Mesenchymal stem cell (in vitro differentiated cells and primary cell): ENCODE data around the gene EPG5.

Experiments
- DNase-seq: peaks from one replicate; pipeline ENCODE4 v3.0.0-alpha.2; 2013
- H2AFZ ChIP-seq: one replicate; pipeline ENCODE4 v1.6.1; 2013; ENCODE audit warnings: low read depth, mild to moderate bottlenecking, control low read depth, inconsistent platforms, low read length, moderate library complexity
- H2AK5ac ChIP-seq: 2 replicates; pipeline ENCODE4 v1.6.1; 2013; ENCODE audit warnings: low read length, moderate library complexity, mild to moderate bottlenecking, inconsistent platforms; ENCODE audit not compliant: severe bottlenecking
- H2BK120ac ChIP-seq: one replicate; pipeline ENCODE4 v1.6.1; 2013; ENCODE audit warnings: low read depth, mild to moderate bottlenecking, inconsistent platforms, low read length, moderate library complexity
- H2BK12ac ChIP-seq, 2 experiments: one replicate each; pipeline ENCODE4 v1.6.1; 2013; ENCODE audit warnings: inconsistent platforms in 2 of 2, low read length in 2 of 2, mild to moderate bottlenecking in 2 of 2, moderate library complexity in 2 of 2, control low read depth in 1 of 2
- H2BK15ac ChIP-seq: one replicate; pipeline ENCODE4 v1.6.1; 2013; ENCODE audit warnings: mild to moderate bottlenecking, low read depth, inconsistent platforms; ENCODE audit not compliant: poor library complexity, severe bottlenecking
- H2BK5ac ChIP-seq: 2 replicates; pipeline ENCODE4 v1.6.1; 2013; ENCODE audit warnings: low read depth, mild to moderate bottlenecking, low read length, control low read depth, inconsistent platforms; ENCODE audit not compliant: poor library complexity, severe bottlenecking
- H3K14ac ChIP-seq, 2 experiments: one replicate each; pipeline ENCODE4 v1.6.1; 2013; ENCODE audit warnings: inconsistent platforms in 2 of 2, low read length in 2 of 2, control low read depth in 1 of 2, mild to moderate bottlenecking in 1 of 2, moderate library complexity in 1 of 2
- H3K18ac ChIP-seq, 2 experiments: one replicate each; pipeline ENCODE4 v1.6.1; 2013; ENCODE audit warnings: inconsistent platforms in 2 of 2, low read length in 2 of 2, control low read depth in 1 of 2, low read depth in 1 of 2, mild to moderate bottlenecking in 1 of 2
- H3K23ac ChIP-seq, 2 experiments: one replicate each; pipeline ENCODE4 v1.6.1; 2013; ENCODE audit warnings: inconsistent platforms in 2 of 2, low read length in 2 of 2, mild to moderate bottlenecking in 2 of 2, moderate library complexity in 2 of 2, control low read depth in 1 of 2
- H3K27ac ChIP-seq: 2 replicates; pipeline ENCODE4 v1.5.1; 2013; ENCODE audit warnings: mild to moderate bottlenecking, moderate library complexity, low read length, control low read depth, inconsistent platforms; ENCODE audit not compliant: poor library complexity, severe bottlenecking
- H3K27me3 ChIP-seq, 2 experiments: 2 replicates each; pipeline versions ENCODE4 v1.6.1 to v1.7.0; 2013; ENCODE audit warnings: low read length in 2 of 2, mild to moderate bottlenecking in 2 of 2, moderate library complexity in 2 of 2, control low read depth in 1 of 2, inconsistent platforms in 1 of 2; ENCODE audit not compliant: control insufficient read depth in 1 of 2, insufficient read depth in 1 of 2
- H3K36me3 ChIP-seq, 2 experiments: 2 replicates each; pipeline versions ENCODE4 v1.6.1 to v1.7.0; 2013; ENCODE audit warnings: low read length in 2 of 2, control low read depth in 1 of 2, inconsistent platforms in 1 of 2, low read depth in 1 of 2, mild to moderate bottlenecking in 1 of 2; ENCODE audit not compliant: insufficient read depth in 2 of 2, control insufficient read depth in 1 of 2
- H3K4ac ChIP-seq, 2 experiments: one replicate each; pipeline ENCODE4 v1.6.1; 2013; ENCODE audit warnings: inconsistent platforms in 2 of 2, low read length in 2 of 2, mild to moderate bottlenecking in 2 of 2, moderate library complexity in 2 of 2, control low read depth in 1 of 2, low read depth in 1 of 2
- H3K4me1 ChIP-seq: 2 replicates; pipeline ENCODE4 v1.6.1; 2013; ENCODE audit warnings: low read depth, low read length, control low read depth; ENCODE audit not compliant: control insufficient read depth, insufficient read depth
- H3K4me2 ChIP-seq: 2 replicates; pipeline ENCODE4 v1.6.1; 2013; ENCODE audit warnings: low read length, mild to moderate bottlenecking, inconsistent platforms; ENCODE audit not compliant: poor library complexity, severe bottlenecking
- H3K4me3 ChIP-seq, 2 experiments: 2 replicates each; pipeline versions ENCODE4 v1.5.1 to v1.7.0; 2013; ENCODE audit warnings: low read length in 2 of 2, mild to moderate bottlenecking in 2 of 2, control low read depth in 1 of 2, low read depth in 1 of 2; ENCODE audit not compliant: insufficient read depth in 1 of 2
- H3K79me1 ChIP-seq: replicated peaks from 2 replicates; pipeline ENCODE4 v1.6.1; 2013; ENCODE audit warnings: mild to moderate bottlenecking, control low read depth, low read length, inconsistent platforms; ENCODE audit not compliant: poor library complexity, severe bottlenecking
- H3K9ac ChIP-seq: 2 replicates; pipeline ENCODE4 v1.7.0; 2013; ENCODE audit warnings: mild to moderate bottlenecking, low read length, moderate library complexity
- H3K9me3 ChIP-seq: 2 replicates; pipeline ENCODE4 v1.7.0; 2013; ENCODE audit warnings: mild to moderate bottlenecking, low read length; ENCODE audit not compliant: control insufficient read depth
- H4K8ac ChIP-seq: one replicate; pipeline ENCODE4 v1.6.1; 2013; ENCODE audit warnings: inconsistent platforms, mild to moderate bottlenecking, low read length, moderate library complexity
- H4K91ac ChIP-seq: one replicate; pipeline ENCODE4 v1.6.1; 2013; ENCODE audit warnings: mild to moderate bottlenecking, low read length, inconsistent platforms
- WGBS: methylation state at CpG from one replicate; pipeline ENCODE4 v1.1.7; 2013; ENCODE audit warnings: mixed read lengths; 5-methylcytosine and 5-hydroxymethylcytosine counted together

EPG5 gene

DNA sequence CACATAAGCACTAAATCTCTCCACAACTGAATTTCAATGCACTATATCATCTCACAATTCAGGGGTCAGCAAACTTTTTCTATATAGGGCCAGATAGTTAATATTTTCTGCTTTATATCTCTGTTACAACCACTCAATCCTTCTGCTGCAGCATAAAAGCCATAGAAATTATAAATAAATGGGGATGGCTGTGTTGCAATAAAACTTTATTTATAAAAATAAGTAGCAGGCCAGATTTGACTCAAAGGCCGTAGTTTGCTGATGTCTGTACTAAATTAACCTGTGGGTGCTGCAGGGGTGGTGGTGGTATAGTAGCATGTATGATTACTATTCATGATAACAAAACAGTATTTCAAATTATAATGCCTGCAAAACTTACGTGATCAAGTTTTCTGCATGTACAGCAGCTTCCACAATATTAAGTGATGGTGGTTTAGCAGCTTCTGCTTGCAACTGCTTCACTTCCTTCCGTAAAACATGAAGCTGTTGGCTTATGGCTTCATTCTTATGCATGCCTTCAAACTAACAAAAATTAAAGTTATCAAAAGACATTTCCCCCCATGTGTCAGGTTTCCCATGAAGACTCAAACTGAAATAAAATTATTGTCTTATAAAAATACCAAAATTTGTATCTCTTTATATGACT lies 77.6 kb downstream of the EPG5 start:
- no peak overlapping the region for H2BK12ac ChIP-seq
- no peaks in the 10 kb centered on the region for H3K9me3 ChIP-seq
- no peak overlapping the region for H3K4ac ChIP-seq
- no peak overlapping the region for H3K4me3 ChIP-seq
- peaks cover 24 to 58% of the 10 kb centered on the region in 2 experiments for H3K36me3 ChIP-seq
- H2BK120ac ChIP-seq, result no peak overlapping the region
- no peak overlapping the region for H3K9ac ChIP-seq
- H3K27ac ChIP-seq, result no peak overlapping the region
- 100% methylated on average over 3 of the region's 3 CpGs for WGBS
- H2AFZ ChIP-seq, result no peak overlapping the region
- H2BK5ac ChIP-seq, result no peak overlapping the region
- H3K14ac ChIP-seq, result no peak overlapping the region
- peaks cover 15% of the 10 kb centered on the region for H3K79me1 ChIP-seq
- H2BK15ac ChIP-seq, result no peak overlapping the region
- no peaks in the 10 kb centered on the region for H3K27me3 ChIP-seq
- no peak overlapping the region for H3K4me2 ChIP-seq
- no peak overlapping the region for H3K18ac ChIP-seq
- DNase-seq, result no peak
- H2AK5ac ChIP-seq, result no peak overlapping the region
- no peak overlapping the region for H3K23ac ChIP-seq
- no peaks in the 10 kb centered on the region for H3K4me1 ChIP-seq
- no peak overlapping the region for H4K8ac ChIP-seq
- no peak overlapping the region for H4K91ac ChIP-seq

DNA sequence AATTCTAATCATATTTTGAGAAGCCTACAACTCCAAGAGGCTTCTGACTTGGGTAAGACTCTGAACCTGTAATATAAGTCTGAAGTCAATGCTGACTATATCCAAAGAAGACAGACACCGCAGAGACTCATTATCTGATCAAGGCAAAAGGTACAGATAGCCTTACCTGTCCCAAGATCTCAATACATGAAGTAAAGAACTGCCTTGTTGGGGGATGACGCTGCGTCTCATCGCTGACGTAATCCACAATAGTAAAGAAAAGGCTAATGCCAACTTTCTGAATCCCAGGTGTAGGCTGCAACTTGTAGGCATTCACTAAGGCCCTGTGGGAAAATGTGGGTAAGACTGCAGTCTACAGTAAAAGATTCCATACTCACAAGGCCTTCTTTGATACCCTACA lies 79.5 kb downstream of the EPG5 start:
- no peak overlapping the region for H3K4me3 ChIP-seq
- H2BK15ac ChIP-seq, result no peak overlapping the region
- H2BK120ac ChIP-seq, result no peak overlapping the region
- H3K23ac ChIP-seq, result no peak overlapping the region
- H3K27me3 ChIP-seq, result no peaks in the 10 kb centered on the region
- no peak overlapping the region for H3K4me2 ChIP-seq
- H3K9ac ChIP-seq, result no peak overlapping the region
- no peak overlapping the region for H2BK5ac ChIP-seq
- peaks cover 10% of the 10 kb centered on the region for H3K79me1 ChIP-seq
- H3K4ac ChIP-seq, result no peak overlapping the region
- no peak overlapping the region for H3K27ac ChIP-seq
- no peak for DNase-seq
- no peak overlapping the region for H3K14ac ChIP-seq
- no peak overlapping the region for H3K18ac ChIP-seq
- H2AK5ac ChIP-seq, result no peak overlapping the region
- no peak overlapping the region for H2AFZ ChIP-seq
- H3K9me3 ChIP-seq, result no peaks in the 10 kb centered on the region
- H3K36me3 ChIP-seq, result peaks cover 20 to 65% of the 10 kb centered on the region in 2 experiments
- no peak overlapping the region for H4K91ac ChIP-seq
- H4K8ac ChIP-seq, result no peak overlapping the region
- no peak overlapping the region for H2BK12ac ChIP-seq
- WGBS, result 100% methylated on average over 5 of the region's 5 CpGs
- no peaks in the 10 kb centered on the region for H3K4me1 ChIP-seq

DNA sequence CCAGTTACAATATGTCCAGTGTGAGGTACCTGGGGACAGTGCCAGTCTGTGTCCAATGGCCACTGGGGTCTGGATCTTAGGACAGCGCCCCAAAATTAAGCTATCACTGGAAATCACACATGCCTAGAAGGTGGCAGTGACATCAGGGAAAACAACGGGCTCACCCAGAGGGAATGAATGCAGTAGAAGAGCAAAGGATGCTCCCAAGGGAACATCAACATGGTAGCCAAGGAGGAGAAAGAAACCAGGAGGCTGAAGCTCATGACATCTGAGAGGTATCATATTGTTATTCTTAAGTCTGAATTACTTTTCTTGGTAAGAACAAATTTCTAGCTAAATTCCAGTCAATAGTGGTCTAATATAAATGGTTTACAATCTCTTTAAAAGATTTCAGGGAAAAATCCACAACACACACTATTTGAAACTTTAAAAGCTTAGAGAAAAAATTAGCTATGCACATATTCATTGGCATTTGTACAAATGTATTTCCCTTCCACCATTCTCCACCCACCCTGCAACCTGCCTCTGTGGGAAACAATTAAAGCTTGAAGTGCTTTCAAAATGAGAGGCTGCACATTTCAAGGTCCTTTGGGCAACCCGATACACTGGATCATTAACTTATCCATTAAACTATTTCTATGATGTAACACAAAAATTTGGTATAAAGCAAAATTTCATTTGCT lies 86.1 kb downstream of the EPG5 start:
- no peak overlapping the region for H4K91ac ChIP-seq
- no peaks in the 10 kb centered on the region for H3K27me3 ChIP-seq
- no peak overlapping the region for H2BK15ac ChIP-seq
- H3K9me3 ChIP-seq, result peaks cover 3% of the 10 kb centered on the region
- H3K36me3 ChIP-seq, result peaks cover 34 to 71% of the 10 kb centered on the region in 2 experiments
- peaks cover 4% of the 10 kb centered on the region for H3K4me1 ChIP-seq
- DNase-seq, result no peak
- no peak overlapping the region for H3K23ac ChIP-seq
- no peak overlapping the region for H2AK5ac ChIP-seq
- H3K4me2 ChIP-seq, result no peak overlapping the region
- H3K27ac ChIP-seq, result no peak overlapping the region
- H3K4ac ChIP-seq, result no peak overlapping the region
- no peak overlapping the region for H3K4me3 ChIP-seq
- WGBS, result 96% methylated on average over 2 of the region's 3 CpGs
- no peak overlapping the region for H2BK12ac ChIP-seq
- no peak overlapping the region for H3K14ac ChIP-seq
- peaks cover 19% of the 10 kb centered on the region for H3K79me1 ChIP-seq
- H2BK120ac ChIP-seq, result no peak overlapping the region
- no peak overlapping the region for H2AFZ ChIP-seq
- no peak overlapping the region for H3K9ac ChIP-seq
- no peak overlapping the region for H3K18ac ChIP-seq
- peak overlapping the region; percentile 61 for H4K8ac ChIP-seq
- no peak overlapping the region for H2BK5ac ChIP-seq

DNA sequence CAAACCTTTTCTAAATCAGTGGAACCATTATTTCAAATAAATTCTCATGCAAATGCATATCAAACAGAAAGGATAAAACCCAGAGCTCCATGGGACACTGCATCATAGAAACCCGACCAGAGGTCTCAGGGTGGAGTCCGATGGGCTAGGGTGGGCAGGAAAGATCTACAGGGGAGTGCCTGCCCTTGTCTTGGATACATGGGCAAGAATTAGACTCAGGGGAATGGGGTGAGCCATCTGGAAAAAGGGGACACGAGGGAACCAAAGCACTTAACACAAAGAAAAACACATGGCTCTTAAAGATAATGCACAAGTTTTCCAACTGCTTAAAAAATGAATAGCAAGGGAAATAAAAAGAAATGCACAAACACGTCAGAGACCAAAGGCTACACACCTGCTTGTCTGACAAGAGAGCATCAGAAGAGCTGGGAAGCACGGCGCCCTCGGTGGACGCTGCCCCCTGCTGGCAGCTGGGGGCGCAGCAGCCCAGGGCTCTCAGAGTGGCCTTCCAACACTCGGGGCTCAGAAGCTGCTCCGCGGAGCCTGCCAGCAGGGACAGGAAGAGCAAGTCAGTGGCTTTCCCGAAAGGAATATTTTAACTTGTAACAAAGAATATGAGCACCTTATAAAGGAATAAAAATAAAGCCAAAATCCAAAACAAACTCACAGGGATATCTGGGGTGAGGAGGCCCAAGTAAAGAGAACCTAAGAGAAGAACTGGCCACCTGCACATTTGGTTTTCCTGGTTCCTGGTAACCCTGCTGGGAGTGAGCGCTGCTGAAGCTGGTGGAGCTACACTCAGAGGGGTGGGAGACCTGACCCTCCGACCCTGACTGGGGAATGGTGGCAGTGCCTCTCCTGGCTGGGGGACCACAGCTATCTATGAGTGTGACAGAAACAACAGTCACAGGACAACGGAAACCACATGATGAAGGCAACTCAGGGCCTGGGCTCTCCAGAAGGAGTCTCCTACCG lies 87.2 kb downstream of the EPG5 start:
- 43% methylated on average over 12 of the region's 17 CpGs for WGBS
- DNase-seq, result peak; percentile 59
- Histone ChIP-seq H3K4me3 (no peak overlapping the region), H3K4me1 (peaks cover 4% of the 10 kb centered on the region), H3K27ac (peak overlapping the region; percentile 24), H2BK15ac (no peak overlapping the region), H4K8ac (peak overlapping the region; percentile 78), H2BK120ac (no peak overlapping the region), H3K4me2 (no peak overlapping the region), H3K23ac (no peak overlapping the region), H3K9me3 (peaks cover 11% of the 10 kb centered on the region), H3K14ac (no peak overlapping the region), H3K9ac (peak overlapping the region; percentile 59), H2BK12ac (no peak overlapping the region), H2AK5ac (no peak overlapping the region), H2BK5ac (no peak overlapping the region), H3K27me3 (no peaks in the 10 kb centered on the region), H2AFZ (no peak overlapping the region), H4K91ac (peak overlapping the region; percentile 22), H3K4ac (no peak overlapping the region), H3K36me3 (peaks cover 39 to 78% of the 10 kb centered on the region in 2 experiments), H3K18ac (peak overlapping the region in 1 of 2 experiments; percentile 59), H3K79me1 (peaks cover 20% of the 10 kb centered on the region)
